Activated CD8-positive, alpha-beta memory T cell treated with anti-CD3 and anti-CD28 coated beads for 36 hours (primary cell): ENCODE data around the gene MAFB. TPM values are rescaled to one million over a fixed set of nuclear protein-coding genes. Genes with fewer than 3 reads are reported as not detected.

Experiments
- CTCF ChIA-PET: fragments of 350-600 bp; sonication (Branson Sonifier 250); formaldehyde crosslinking; loops from one replicate; lab custom pipeline; 2021; ENCODE audit warnings: antibody characterized with exemption; lab: Charles Lee
- POLR2A ChIA-PET: fragments of 350-600 bp; sonication (Branson Sonifier 250); formaldehyde crosslinking; loops from one replicate; lab custom pipeline; 2021; ENCODE audit warnings: antibody characterized with exemption; lab: Charles Lee
- total RNA-seq, 2 experiments: library from RNA; stranded (reverse); gene quantifications; one replicate each; pipeline ENCODE4 v1.2.3, GENCODE V29; 2021

The MAFB gene
- total RNA-seq, 2 experiments from 2014 or later = 0.04 to 0.11 TPM

DNA sequence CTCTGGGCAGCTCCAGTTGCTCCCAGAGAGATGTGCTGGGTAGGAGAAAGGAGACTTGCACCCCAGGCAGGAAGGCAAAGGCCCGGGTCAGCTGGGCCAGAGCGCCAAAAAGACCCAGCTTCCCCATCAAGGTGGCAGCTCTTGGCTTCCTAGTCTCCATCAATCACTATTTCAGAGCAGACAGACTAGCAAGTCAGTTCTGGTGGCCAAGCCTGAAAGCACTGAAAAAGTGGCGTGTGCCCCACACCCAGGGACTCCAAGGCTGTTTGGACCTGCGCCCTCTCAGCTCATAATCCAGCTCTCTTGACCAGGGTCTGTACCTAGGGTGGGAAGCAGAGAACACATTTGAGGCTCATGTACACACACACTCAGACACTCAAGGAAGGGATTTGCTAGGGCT, 3.7 kb downstream of the MAFB start:
- CTCF ChIA-PET = no interaction called here
- POLR2A ChIA-PET = no interaction called here

DNA sequence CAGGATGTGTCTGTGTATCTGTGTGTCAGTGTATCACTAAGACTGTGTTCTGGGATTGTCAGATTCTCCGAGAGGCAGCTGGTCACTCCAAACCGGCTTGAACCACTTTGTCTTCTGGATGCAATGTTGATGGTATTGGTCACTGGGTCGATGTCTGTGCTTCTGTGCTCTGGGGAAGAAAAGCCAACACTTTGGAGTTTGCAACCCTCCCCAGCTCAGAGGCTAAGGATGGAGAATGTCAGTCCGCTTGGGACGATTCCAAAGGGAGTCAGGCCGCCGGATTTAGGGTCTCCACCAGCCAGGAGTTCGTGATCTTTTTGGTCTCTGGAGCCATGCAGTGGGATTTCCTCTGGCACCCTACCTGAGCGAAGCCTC, 5.2 kb downstream of the MAFB start:
- CTCF ChIA-PET = no interaction called here
- POLR2A ChIA-PET = no interaction called here

DNA sequence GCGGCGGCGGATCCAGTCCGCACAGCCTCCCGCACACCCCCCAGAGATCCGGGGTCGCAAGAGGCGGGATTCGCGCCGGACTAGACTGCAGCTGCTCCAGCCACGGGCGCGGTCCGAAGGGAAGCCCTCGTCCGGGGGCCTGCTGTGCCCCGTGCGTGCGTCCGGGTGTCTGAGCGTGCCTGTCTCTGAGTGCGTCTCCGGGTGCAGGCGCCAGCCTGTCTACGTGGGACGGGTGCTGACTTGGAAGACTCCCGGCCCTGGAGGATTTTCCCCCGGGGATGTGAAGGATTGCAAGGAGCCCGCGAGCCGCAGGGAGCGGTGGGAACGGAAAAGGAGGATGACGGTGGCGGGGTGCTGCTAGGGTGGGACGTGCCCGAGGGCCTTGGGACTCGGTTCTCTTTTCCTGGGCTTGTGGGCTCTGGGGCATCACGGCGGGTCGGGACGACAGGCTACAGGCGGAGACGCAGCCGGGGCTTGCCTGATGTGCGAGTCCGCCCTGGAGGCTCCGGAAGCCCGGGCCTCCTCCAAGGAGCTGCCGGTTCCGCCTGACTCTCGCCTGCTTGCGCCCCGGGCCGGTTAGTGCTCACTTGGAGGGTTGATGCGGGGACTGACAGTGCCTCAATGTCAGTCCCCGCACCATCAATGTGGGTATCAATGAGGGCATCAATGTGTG, 5.7 kb downstream of the MAFB start:
- CTCF ChIA-PET = no interaction called here
- POLR2A ChIA-PET = no interaction called here

DNA sequence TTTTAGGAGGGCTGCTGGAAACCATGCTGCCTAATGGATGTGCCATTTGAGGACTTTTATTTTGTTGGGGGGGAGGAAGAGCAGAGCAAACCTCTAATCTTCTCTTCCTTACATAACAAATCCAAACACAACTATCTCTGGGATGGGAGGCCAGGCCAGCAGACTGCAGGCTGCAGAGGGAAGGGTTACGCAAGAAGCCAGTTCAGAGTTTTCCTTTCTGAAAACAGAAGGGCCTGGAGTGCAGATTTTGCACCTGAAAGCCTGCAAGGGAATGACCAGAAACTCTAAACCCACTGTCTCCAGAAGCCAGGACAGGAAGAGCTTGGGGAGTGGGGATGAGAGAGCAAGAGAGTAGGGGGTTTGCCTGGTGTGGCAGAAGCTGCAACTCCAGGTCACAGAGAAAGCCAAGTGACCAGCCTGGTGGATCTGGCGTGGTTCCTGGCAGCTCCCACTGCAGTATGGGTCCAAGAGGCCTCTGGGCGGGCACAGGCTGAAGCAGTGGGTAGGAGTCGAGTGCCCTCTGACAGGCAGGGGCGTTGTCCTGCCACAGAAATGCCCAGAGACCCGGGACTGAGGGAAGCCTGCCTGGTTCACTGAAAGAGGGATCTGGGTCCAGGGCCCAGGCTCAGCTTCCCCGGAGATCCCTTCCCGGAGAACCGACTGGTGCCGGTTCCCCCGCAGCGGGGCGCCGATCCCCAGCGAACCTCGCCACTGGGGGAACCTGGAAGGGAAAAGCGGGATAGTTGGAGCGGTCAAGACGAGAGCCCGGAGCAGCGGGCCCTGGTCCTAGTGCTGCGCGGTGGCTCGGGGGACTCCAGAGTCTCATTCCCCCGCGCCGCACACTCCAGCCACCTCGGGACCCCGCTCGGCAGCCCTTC, 6.7 kb downstream of the MAFB start:
- POLR2A ChIA-PET = no interaction called here

GRCh38 chr20:40681684-40682083, 7.4 kb downstream of the MAFB start:
- ChIA-PET POLR2A (no interaction called here), CTCF (no interaction called here)

More for the DNA sequence above, 6.7 kb downstream of the MAFB start:
- CTCF ChIA-PET = no interaction called here

DNA sequence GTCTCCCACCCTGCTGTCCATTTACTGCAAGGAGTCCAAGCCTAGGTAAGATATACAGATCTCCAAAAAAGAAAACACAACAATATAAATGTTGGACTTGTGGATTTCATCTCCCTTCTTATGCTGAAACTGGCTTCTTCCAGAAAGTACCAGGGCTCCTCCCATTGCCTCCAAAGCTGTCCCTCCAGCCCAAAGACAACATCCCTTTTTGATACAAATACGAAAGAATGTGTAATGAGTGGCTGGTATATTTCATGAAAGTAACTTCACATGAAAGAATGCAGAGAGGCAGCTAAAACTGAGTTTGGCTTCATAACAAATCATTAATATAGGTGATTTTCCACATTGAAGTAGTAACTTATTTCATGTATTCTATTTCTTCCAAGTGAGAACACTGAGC, 7.9 kb downstream of the MAFB start:
- POLR2A ChIA-PET = no interaction called here
- CTCF ChIA-PET = interaction anchor here (1.0 kb wide), 1 partner anchor 1563 kb away, joined by 3 read pairs; no protein-coding TSS in a partner anchor

GRCh38 chr20:40680161-40680959, 8.7 kb downstream of the MAFB start:
- POLR2A ChIA-PET = no interaction called here
- CTCF ChIA-PET = interaction anchor here (1.0 kb wide), 1 partner anchor 1562 kb away, joined by 3 read pairs; no protein-coding TSS in a partner anchor

DNA sequence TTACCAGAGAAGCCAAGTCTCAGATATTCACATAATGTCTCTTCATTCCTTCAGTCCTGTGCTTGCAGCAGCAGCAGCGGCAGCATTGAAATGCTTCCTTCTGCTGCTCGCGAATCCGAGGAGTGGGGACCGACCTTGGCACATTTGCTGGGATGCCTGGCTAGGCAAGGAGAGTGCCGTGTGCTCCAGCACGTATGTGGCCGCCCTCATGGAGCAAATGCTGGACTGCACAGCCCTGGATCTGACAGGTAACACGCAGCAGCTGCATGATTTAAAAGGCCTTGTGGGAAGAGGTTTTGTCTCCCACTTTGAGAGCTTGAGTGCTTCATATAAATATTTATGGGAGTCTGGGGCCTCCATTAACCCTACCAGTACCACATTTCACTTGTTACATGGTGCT, 9.9 kb downstream of the MAFB start:
- CTCF ChIA-PET = interaction anchor here (0.9 kb wide), 1 partner anchor 11 kb away, joined by 4 read pairs; no protein-coding TSS in a partner anchor
- POLR2A ChIA-PET = no interaction called here

- ChIA-PET CTCF (interaction anchor here (0.9 kb wide), 1 partner anchor 12 kb away, joined by 4 read pairs; no protein-coding TSS in a partner anchor), POLR2A (no interaction called here)
These were observed 10.7 kb downstream of the MAFB start for GRCh38 chr20:40678286-40678875.

DNA sequence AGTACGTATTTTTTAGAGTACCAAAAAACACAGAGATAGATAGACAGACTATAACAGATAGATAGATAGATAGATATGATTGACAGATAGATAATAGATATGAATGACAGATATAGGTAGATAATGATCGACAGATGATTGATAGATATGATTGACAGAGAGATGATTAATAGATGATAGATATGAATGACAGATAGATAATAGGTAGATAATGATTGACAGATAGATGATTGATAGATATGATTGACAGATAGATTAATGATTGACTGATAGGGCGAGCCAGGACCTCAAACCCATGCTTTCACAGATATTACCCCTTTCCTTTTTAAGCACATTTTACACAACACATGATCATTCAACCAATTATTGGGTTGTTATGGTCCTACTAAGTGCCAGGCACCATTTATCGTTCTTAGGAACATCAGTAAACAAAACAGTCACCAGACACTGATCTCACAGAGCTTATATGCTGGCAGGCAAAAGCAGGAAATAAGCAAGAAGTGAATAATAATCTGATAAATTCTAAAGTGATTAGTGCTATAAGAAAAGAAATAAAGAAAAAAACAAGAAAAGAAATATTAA, 11.6 kb downstream of the MAFB start:
- POLR2A ChIA-PET = no interaction called here

DNA sequence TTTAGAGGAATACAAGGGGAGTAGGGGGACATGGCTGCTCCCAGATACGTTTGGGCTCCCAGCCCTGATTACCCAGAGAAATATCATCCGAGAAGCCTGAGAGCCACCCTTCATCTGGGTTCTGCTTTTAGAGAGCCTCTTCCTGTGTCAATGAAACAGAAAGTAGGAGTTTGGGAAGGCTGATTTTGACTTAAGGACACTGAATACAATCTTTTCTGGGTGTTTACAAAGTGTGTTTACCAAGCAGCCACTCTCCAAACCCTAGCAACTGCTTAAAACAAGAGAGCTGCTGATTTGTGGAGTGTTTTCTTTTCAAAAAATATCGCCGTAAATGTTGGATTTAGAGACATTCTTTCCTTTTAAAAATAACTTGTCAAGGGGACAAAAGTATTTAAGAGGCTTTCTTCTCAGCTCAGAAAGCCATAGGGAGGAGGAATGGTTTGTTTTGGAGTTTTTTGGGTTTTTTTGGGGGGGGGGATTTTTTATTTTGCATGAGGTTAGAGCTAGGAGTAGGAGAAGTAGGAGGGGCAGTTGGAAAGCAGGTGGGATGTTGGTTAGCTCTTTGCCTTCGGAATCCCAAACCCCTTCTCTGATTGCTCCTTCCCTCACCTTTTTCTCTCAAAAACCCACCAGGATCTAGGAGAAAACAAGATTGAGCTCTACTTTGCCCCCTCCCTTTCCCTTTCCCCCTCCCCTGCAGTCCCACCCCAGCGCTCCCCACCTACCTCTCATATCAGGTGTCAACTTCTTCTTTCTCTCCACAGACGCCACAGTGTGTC, 12.4 kb downstream of the MAFB start:
- POLR2A ChIA-PET = no interaction called here
- CTCF ChIA-PET = interaction anchor here (0.6 kb wide), 1 partner anchor 16 kb away, joined by 3 read pairs; no protein-coding TSS in a partner anchor

More for the DNA sequence above, 11.6 kb downstream of the MAFB start:
- CTCF ChIA-PET = interaction anchor here (0.6 to 0.8 kb wide), 2 partner anchors 12 to 17 kb away, joined by 3 to 5 read pairs; partner anchors contain the start of gene MAFB

GRCh38 chr20:40675599-40676221, 13.3 kb downstream of the MAFB start:
- CTCF ChIA-PET = no interaction called here
- POLR2A ChIA-PET = no interaction called here

GRCh38 chr20:40673442-40673841, 15.6 kb downstream of the MAFB start:
- ChIA-PET CTCF (no interaction called here), POLR2A (no interaction called here)

DNA sequence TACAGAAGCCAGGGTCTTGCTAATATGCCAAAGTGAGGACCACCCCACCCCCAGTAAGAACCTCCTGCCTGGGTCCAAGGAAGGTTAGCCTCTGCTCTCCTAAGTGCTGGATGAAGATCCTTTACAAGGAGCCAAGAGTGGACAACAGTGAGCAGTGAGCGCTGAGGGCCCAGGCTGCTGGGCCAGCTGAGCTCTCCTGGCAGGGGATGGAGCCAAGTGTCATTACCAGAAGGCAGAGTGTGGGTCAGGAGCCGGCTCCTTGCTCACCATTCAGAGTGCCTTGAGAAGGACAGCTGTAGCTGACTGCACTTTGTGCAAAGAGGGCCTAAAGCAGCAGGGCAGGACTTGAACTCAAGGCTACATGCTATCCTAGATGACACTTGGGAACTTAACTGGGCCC, 16.9 kb downstream of the MAFB start:
- ChIA-PET CTCF (no interaction called here), POLR2A (no interaction called here)

DNA sequence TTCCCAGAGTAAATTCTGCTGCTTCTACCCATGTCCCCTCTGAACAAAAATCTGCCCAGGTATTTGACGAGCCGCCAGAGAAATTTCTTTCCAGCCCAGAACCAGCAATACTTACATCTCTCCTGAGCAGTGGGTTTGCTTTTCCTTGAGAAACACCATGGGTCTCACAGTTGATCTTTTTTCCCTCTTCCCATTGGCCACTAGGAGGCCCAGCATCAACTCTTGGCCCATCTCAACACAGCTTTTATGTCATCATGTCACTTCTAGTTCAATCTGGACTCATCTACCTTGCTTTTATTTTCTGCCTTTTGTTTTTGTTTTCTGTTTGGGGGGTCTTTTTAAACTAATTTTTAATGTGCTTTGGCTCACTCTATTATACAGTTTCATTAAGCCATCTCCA, 18.8 kb downstream of the MAFB start:
- POLR2A ChIA-PET = no interaction called here
- CTCF ChIA-PET = no interaction called here

- CTCF ChIA-PET = no interaction called here
- POLR2A ChIA-PET = no interaction called here
These were observed 19.3 kb downstream of the MAFB start for GRCh38 chr20:40669692-40670091.

- ChIA-PET POLR2A (no interaction called here), CTCF (no interaction called here)
These were observed 20.4 kb downstream of the MAFB start for GRCh38 chr20:40668449-40669228.
